ENCODE measurements around the gene ST6GAL2. TPM values are rescaled to one million over a fixed set of nuclear protein-coding genes. Genes with fewer than 3 reads are reported as not detected.

ST6GAL2 gene
- total RNA-seq, 4 donors from 2014 or later: not detected

GRCh38 chr2:106857882-106858478, 28.0 kb downstream of the ST6GAL2 start:
- Histone ChIP-seq H3K4me1 (no peaks in the 10 kb centered on the region), H3K27ac (no peak overlapping the region)

GRCh38 chr2:106853631-106854030, 32.3 kb downstream of the ST6GAL2 start:
- Histone ChIP-seq H3K9me3 (peaks cover 0 to 3% (median 0%) of the 10 kb centered on the region in 4 donors), H3K4me3 (no peak overlapping the region), H3K4me1 (peaks cover 0 to 16% (median 0%) of the 10 kb centered on the region in 4 donors), H3K36me3 (no peaks in the 10 kb centered on the region), H3K27ac (no peak overlapping the region), H3K27me3 (no peaks in the 10 kb centered on the region)
- DNase-seq (ENCODE audit: low spot score in 2 of 2): no peak
- 74 to 75% methylated on average over 2 of the region's 2 CpGs for WGBS, 2 donors
- TF ChIP-seq POLR2A (IDR thresholded peaks at IDR 0.05) (no peak), CTCF (IDR thresholded peaks at IDR 0.05) (no peak), EP300 (IDR thresholded peaks at IDR 0.05) (no peak)

More at GRCh38 chr2:106857882-106858478, 28.0 kb downstream of the ST6GAL2 start:
- DNase-seq (ENCODE audit: low spot score in 2 of 2): no peak
- Histone ChIP-seq H3K27me3 (no peaks in the 10 kb centered on the region), H3K36me3 (no peaks in the 10 kb centered on the region), H3K9me3 (peaks cover 0 to 11% (median 0%) of the 10 kb centered on the region in 4 donors), H3K4me3 (no peak overlapping the region)
- TF ChIP-seq POLR2A (IDR thresholded peaks at IDR 0.05) (no peak), EP300 (IDR thresholded peaks at IDR 0.05) (no peak), CTCF (IDR thresholded peaks at IDR 0.05) (no peak)

DNA sequence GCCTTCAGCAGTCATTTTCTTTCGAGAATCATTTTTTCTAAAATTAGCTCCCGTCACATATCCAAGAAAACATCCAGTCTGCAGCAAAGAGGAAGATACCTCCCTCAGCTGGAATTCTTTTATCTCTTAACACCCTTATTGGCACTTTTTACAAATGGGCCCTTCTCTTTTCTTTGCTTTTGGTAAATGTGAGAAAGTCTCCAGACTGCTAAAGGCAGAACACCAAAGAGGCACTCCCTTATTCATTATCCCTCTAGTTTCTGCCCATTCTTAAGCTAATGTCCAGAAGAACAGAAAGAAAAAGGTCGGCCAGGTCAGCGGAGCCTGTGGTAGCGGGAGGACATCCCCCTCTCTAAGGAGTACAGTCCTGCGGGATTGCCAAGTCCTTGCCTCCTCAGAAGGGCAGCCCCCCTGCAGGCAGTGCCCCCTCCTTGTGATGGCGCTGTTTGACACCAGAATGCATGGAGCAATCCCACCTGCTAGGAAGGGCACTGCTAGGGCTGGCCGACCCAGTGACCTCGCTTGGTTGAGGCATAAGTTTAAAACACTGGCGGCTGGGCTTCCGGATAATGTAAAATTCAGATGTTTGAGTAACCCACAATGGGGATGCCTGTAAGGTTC, 34.0 kb downstream of the ST6GAL2 start:
- no peak overlapping the region for H3K4me3 ChIP-seq
- H3K36me3 ChIP-seq: no peaks in the 10 kb centered on the region
- no peak overlapping the region for H3K27ac ChIP-seq
- 74 to 77% methylated on average over 11 of the region's 11 CpGs for WGBS, 2 donors
- no peaks in the 10 kb centered on the region for H3K9me3 ChIP-seq
- H3K27me3 ChIP-seq: no peaks in the 10 kb centered on the region
- DNase-seq (ENCODE audit: low spot score in 2 of 2): no peak
- H3K4me1 ChIP-seq: peaks cover 0 to 16% (median 0%) of the 10 kb centered on the region in 4 donors
- TF ChIP-seq CTCF (IDR thresholded peaks at IDR 0.05) (no peak), POLR2A (IDR thresholded peaks at IDR 0.05) (no peak), EP300 (IDR thresholded peaks at IDR 0.05) (no peak)

DNA sequence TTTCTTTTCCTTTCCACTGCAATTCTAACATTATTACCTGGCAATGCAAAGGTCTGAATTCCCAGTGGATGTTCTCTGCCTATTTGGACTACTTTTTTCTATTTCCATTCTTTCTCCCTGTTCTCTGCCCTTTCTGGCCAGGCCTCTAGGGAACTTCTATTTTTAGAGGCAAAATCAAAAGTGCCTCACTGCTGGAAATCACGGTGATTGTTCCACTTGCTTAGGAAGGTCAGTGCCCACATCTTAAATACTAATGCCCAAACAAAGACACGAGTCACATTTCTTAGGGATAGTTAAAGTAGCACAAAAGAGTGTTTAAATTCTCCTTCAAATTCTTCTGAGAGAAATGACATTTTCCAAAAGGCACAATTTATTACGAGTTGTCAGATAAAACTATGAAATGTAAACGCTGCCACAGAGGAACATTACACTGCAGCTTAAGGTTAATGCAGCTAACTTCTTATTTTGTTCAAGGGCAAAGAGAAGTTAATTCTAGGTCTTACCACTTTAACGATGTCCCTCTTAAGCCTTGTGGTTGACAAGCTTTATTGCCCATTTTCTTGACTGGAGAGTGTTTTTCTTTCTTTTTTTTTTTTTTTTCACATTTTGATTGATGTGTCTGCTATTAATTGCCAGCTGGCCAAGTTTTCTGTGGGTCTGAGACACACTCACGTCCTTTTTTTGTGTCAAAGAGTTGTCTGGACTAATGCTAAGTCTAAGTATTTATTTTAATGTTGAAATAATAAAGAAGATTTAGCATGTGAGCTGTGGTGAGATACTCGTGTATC, 34.7 kb downstream of the ST6GAL2 start:
- Histone ChIP-seq H3K27ac (no peak overlapping the region), H3K9me3 (no peaks in the 10 kb centered on the region), H3K4me1 (peaks cover 0 to 16% (median 0%) of the 10 kb centered on the region in 4 donors), H3K36me3 (no peaks in the 10 kb centered on the region), H3K4me3 (no peak overlapping the region), H3K27me3 (no peaks in the 10 kb centered on the region)
- WGBS, 2 donors: 27 to 34% methylated on average over 7 of the region's 7 CpGs
- no peak for DNase-seq (ENCODE audit: low spot score in 2 of 2)
- no peak for TF ChIP-seq POLR2A (IDR thresholded peaks at IDR 0.05)
- no peak for TF ChIP-seq CTCF (IDR thresholded peaks at IDR 0.05)
- TF ChIP-seq EP300 (IDR thresholded peaks at IDR 0.05): no peak

- H3K4me3 ChIP-seq: no peak overlapping the region
- TF ChIP-seq POLR2A (IDR thresholded peaks at IDR 0.05) (no peak), CTCF (IDR thresholded peaks at IDR 0.05) (no peak)
- WGBS, 2 donors: 90 to 96% methylated on average over 2 of the region's 2 CpGs
- no peak overlapping the region for H3K27ac ChIP-seq
- DNase-seq (ENCODE audit: low spot score in 2 of 2): no peak
- no peaks in the 10 kb centered on the region for H3K27me3 ChIP-seq
- no peaks in the 10 kb centered on the region for H3K9me3 ChIP-seq
- peaks cover 0 to 16% (median 0%) of the 10 kb centered on the region in 4 donors for H3K4me1 ChIP-seq
- no peaks in the 10 kb centered on the region for H3K36me3 ChIP-seq
Observed at GRCh38 chr2:106849253-106849652, 36.7 kb downstream of the ST6GAL2 start.

Measured in tibial nerve (tissue), 4 donors.